Adrenal gland (tissue), 12 donors: ENCODE measurements around the gene TNFRSF14. TPM values are rescaled to one million over a fixed set of nuclear protein-coding genes. Genes with fewer than 3 reads are reported as not detected.
A peak's percentile ranks its signal among the peaks of the same experiment; 100 is the strongest.
"Not testable (repeated sequence)": the region's sequence is repeated elsewhere in the genome, so short reads cannot be mapped to it uniquely, and the experiment has no call there.

Source experiments
- DNase-seq, 7 donors: peaks; one replicate each; pipeline ENCODE4 v3.0.0-alpha.2; 2019 to 2020
- H3K27ac ChIP-seq, 5 donors: fragments of 200-600 bp; sonication (generic) in 4 of 5; 1 replicate in 3 of 5; 2 replicates in 2 of 5; pipeline versions ENCODE4 v1.5.1 to v1.8.0; 2016 to 2020; ENCODE audit warnings: mild to moderate bottlenecking in 1 of 5
- H3K27me3 ChIP-seq: fragments of 200-600 bp; 2 replicates; pipeline ENCODE4 v1.8.0; 2021
- H3K36me3 ChIP-seq, 2 donors: fragments of 200-600 bp; replicated peaks in 1 of 2; 1 replicate in 1 of 2; 2 replicates in 1 of 2; pipeline versions ENCODE4 v1.5.1 to v1.8.0; 2018 to 2022
- H3K4me1 ChIP-seq, 2 donors: fragments of 200-600 bp; replicated peaks in 1 of 2; 1 replicate in 1 of 2; 2 replicates in 1 of 2; pipeline versions ENCODE4 v1.5.1 to v1.8.0; 2018 to 2021
- H3K4me3 ChIP-seq, 4 donors: fragments of 200-600 bp; sonication (generic) in 3 of 4; one replicate each; pipeline ENCODE4 v1.5.1; 2016 to 2018
- H3K9me3 ChIP-seq, 3 donors: fragments of 200-600 bp; sonication (generic) in 1 of 3; replicated peaks in 1 of 3; 1 replicate in 2 of 3; 2 replicates in 1 of 3; pipeline versions ENCODE4 v1.5.1 to v1.8.0; 2016 to 2021
- POLR2A ChIP-seq, 2 donors: fragments of 450-650 bp; IDR thresholded peaks; one replicate each; pipeline ENCODE4 v1.6.1; 2017; ENCODE audit warnings: antibody characterized with exemption in 2 of 2, mild to moderate bottlenecking in 2 of 2, moderate library complexity in 1 of 2
- WGBS, 4 donors: extraction: QIAGEN DNeasy Blood & Tissue Kit in 2 of 4; methylation state at CpG; one replicate each; pipeline versions ENCODE4 v1.1.5 to v1.1.7; 2013 to 2017; 5-methylcytosine and 5-hydroxymethylcytosine counted together
- intact Hi-C, 2 donors: fragments of 100-400 bp; cut with DNase I; formaldehyde crosslinking; loops; one replicate each; pipeline versions ENCODE4 v1.14.1 to v1.15.0; 2022 to 2023
- polyA plus RNA-seq, 3 donors: library from polyadenylated mRNA; stranded (reverse); fragments of 200-250 nt in 2 of 3; fragments of 350-450 nt in 1 of 3; fragmentation: Illumina TruSeq in 1 of 3; extraction: RNeasy Lipid Tissue Mini Kit (QIAGEN cat#74804) in 1 of 3; gene quantifications; one replicate each; pipeline ENCODE4 v1.2.3, GENCODE V29; 2013 to 2014
- total RNA-seq, 9 donors: library from RNA; depleted of rRNA in 4 of 9; stranded (reverse); fragments of >200 nt in 4 of 9; fragments of 120-200 nt in 1 of 9; fragmentation: NEBNext Ultra II Directional in 1 of 9; extraction: Animal tissue kit (Norgen Biotek cat#: 25700) in 1 of 9; gene quantifications; one replicate each; pipeline versions ENCODE4 v1.1.0 to v1.2.4, GENCODE V29; 2013 to 2023
- TF ChIP-seq, protein P1 (sequence below), 6 experiments: fragments of 450-650 bp in 4 of 6; fragments of 200-600 bp in 2 of 6; sonication (generic) in 1 of 6; IDR thresholded peaks; 1 replicate in 5 of 6; 2 replicates in 1 of 6; pipeline versions ENCODE4 v1.5.1 to v1.8.0; 2016 to 2021; ENCODE audit warnings: antibody characterized with exemption in 6 of 6, mild to moderate bottlenecking in 2 of 6, moderate library complexity in 1 of 6
- donor health status: healthy with polysubstance abuse.
- donor health status: Bipolar disorder and iron deficiency.
- donor health status: DM: yes; HTN: yes; CAD: no.
- donor health status: DM: no; HTN: no; CAD: no.
- donor health status: DM: no; HTN: no; CAD: no.
- donor health status: DM: yes; HTN: yes; CAD: no.

TNFRSF14 gene
- total and polyA plus RNA-seq, 12 donors = 7.0 to 554 (median 116) TPM

DNA sequence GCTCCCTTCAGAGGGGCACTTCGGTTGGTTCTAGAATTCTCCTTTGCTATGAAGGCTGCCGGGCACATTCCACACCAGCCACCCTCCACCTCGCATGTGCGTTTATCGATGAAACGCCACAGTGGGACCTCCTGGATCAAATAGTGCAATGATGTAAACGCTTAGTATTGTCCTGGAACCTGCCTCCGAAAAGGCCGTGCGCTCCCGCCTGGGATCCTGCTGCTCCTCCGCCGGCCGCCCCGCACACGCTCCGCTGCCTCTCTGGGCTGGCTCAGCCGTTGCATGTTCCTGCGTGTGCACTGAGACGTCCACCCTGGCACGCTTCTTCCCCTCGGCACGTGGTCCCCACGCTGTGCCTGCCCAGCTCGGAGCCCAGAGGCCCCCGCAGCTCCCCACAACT lies 4.0 kb upstream of the TNFRSF14 start:
- H3K9me3 ChIP-seq = no peaks in the 10 kb centered on the region
- no peak overlapping the region for H3K27ac ChIP-seq
- intact Hi-C loops = no loop called here
- peaks cover 31 to 40% of the 10 kb centered on the region in 2 donors for H3K4me1 ChIP-seq
- no peak overlapping the region for H3K4me3 ChIP-seq
- TF ChIP-seq, protein P1, sequence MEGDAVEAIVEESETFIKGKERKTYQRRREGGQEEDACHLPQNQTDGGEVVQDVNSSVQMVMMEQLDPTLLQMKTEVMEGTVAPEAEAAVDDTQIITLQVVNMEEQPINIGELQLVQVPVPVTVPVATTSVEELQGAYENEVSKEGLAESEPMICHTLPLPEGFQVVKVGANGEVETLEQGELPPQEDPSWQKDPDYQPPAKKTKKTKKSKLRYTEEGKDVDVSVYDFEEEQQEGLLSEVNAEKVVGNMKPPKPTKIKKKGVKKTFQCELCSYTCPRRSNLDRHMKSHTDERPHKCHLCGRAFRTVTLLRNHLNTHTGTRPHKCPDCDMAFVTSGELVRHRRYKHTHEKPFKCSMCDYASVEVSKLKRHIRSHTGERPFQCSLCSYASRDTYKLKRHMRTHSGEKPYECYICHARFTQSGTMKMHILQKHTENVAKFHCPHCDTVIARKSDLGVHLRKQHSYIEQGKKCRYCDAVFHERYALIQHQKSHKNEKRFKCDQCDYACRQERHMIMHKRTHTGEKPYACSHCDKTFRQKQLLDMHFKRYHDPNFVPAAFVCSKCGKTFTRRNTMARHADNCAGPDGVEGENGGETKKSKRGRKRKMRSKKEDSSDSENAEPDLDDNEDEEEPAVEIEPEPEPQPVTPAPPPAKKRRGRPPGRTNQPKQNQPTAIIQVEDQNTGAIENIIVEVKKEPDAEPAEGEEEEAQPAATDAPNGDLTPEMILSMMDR (IDR thresholded peaks at IDR 0.05) = no peak
- no peak for TF ChIP-seq POLR2A (IDR thresholded peaks at IDR 0.05)
- 81 to 91% (median 91%) methylated on average over 22 to 26 of the region's 26 CpGs for WGBS, 4 donors
- no peaks in the 10 kb centered on the region for H3K27me3 ChIP-seq
- DNase-seq = no peak
- H3K36me3 ChIP-seq = no peaks in the 10 kb centered on the region

DNA sequence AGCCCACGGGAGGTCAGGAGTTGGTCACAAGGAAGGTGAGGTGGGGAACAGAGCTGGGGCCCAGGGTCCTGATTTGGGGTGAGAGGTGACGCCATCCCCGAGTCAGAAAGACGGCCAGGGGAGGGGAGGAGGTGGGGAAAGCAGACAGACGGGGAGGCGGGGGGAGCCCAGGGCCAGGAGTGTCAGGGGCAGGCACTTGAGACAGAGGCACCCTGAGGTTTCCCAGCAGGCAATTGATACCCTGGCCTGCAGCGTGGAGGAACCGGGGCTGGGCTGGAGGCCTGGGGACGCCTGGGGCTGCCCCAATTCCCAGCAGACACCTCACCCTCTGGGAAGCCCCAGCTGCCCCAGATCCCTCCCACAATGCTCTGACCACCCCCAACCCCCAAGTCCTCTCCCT lies 3.1 kb upstream of the TNFRSF14 start:
- intact Hi-C loops, DNase-seq, H3K4me3 ChIP-seq, H3K9me3 ChIP-seq, H3K27ac ChIP-seq, H3K27me3 ChIP-seq, H3K36me3 ChIP-seq: not testable (repeated sequence)
- H3K4me1 ChIP-seq = peaks cover 27 to 40% of the 10 kb centered on the region in 2 donors
- 61 to 67% methylated on average over 8 of the region's 9 CpGs; no CpG with 5 or more reads in 2 of the 4 donors for WGBS, 4 donors

DNA sequence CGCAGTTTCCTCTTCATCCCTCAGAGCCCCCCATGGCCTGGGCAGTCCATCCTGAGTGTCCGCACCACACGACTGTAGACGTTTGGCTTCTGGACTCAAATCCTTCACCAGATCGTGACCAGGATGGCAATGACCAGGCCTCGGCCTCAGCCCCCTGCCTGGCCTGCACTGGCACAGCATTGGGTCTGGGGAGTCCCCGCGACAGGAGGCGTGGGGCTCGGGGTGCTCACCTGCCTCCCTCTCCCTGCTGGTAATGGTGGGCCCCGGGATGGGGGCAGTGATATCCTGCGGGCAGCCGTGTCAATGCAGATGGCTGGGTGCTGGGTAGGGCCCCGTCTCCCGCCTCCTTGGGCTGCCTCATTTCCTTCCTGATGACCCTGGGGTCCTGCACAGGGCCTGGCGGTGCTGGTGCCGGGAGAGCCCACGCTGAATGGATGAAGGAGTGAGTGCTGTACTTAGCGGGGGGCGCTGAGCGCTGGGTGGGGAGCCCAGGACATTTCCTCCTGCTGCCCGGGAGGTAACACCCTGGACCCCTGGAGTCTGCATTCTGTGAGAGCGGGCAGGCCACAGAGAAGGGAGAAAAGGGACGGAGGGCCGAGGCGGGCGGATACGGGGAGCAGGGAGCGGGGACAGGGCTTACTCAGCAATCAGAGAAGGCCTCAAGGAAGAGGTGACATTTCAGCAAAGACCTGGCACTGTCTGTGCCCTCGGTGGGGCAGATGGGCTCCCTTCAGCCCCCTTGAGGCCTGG lies 2.1 kb upstream of the TNFRSF14 start:
- H3K4me1 ChIP-seq = peaks cover 19 to 36% of the 10 kb centered on the region in 2 donors

DNA sequence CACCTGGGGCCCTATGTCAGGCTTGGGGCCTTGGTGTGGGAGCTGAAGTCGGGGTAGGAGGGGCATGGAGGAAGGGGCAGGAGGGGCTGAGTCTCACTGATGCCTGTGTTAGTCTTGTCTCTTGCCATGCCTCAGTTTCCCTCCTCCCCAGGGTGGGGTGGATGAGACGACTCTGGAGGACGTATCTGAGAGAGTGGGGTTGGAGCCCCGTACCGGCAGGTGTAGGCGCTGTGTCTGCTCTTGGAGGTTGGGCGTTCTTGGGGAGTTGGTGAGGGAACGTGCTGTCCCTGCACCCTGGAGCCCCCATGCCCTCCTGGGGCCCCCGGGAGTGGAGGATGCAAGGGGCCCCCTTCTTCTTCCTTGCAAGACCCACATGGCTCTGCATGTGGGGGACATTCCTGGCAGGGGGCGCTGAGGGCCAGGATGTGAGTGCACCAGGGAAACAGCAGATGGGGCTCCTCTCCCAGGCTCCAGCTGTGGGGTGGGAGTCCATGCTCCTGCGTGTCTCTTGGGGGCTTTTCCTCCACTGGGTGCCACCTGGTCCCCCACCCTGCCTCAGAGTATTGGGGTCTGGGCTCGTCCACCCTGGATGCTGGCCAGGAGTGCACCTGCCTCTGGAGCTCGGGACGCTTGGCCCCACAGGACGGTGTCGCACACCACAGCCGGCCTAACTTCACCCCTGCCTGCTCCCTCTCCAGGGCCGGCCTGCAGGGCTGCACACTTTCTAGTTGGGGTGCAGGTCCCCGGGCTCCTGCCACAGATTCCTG lies 1.4 kb upstream of the TNFRSF14 start:
- TF ChIP-seq, protein P1 (IDR thresholded peaks at IDR 0.05) = peak in 4 of 6 experiments; percentile 17 to 33 (median 30)
- TF ChIP-seq POLR2A (IDR thresholded peaks at IDR 0.05) = no peak
- intact Hi-C loops = no loop called here
- WGBS, 4 donors = 50 to 69% (median 64%) methylated on average over 2 to 19 of the region's 19 CpGs

More for the DNA sequence above, 2.1 kb upstream of the TNFRSF14 start:
- no peaks in the 10 kb centered on the region for H3K27me3 ChIP-seq
- TF ChIP-seq, protein P1 (IDR thresholded peaks at IDR 0.05) = no peak
- TF ChIP-seq POLR2A (IDR thresholded peaks at IDR 0.05) = no peak
- H3K36me3 ChIP-seq = peaks cover 0 to 9% of the 10 kb centered on the region in 2 donors
- no peak for DNase-seq
- no peak overlapping the region for H3K4me3 ChIP-seq
- intact Hi-C loops = no loop called here
- WGBS, 4 donors = 73 to 81% (median 76%) methylated on average over 13 to 30 of the region's 30 CpGs
- peak overlapping the region in 1 of 5 donors; percentile 20 for H3K27ac ChIP-seq
- H3K9me3 ChIP-seq = no peaks in the 10 kb centered on the region

More for the DNA sequence above, 1.4 kb upstream of the TNFRSF14 start:
- H3K9me3 ChIP-seq = no peaks in the 10 kb centered on the region
- H3K27ac ChIP-seq = peak overlapping the region in 3 of 5 donors; percentile 75 to 95 (median 94)
- peaks cover 0 to 11% of the 10 kb centered on the region in 2 donors for H3K36me3 ChIP-seq
- H3K4me3 ChIP-seq = no peak overlapping the region
- peaks cover 15 to 30% of the 10 kb centered on the region in 2 donors for H3K4me1 ChIP-seq
- no peaks in the 10 kb centered on the region for H3K27me3 ChIP-seq
- no peak for DNase-seq
